GM19193 (cell line): Measurements from ENCODE around the gene SLCO4A1.

Experiments
- POLR2A ChIP-seq: IDR thresholded peaks from 4 replicates; pipeline ENCODE4 v1.6.1; 2011; ENCODE audit not compliant: insufficient read depth, insufficient read length; ENCODE audit errors: extremely low read depth

SLCO4A1 gene, protein sequence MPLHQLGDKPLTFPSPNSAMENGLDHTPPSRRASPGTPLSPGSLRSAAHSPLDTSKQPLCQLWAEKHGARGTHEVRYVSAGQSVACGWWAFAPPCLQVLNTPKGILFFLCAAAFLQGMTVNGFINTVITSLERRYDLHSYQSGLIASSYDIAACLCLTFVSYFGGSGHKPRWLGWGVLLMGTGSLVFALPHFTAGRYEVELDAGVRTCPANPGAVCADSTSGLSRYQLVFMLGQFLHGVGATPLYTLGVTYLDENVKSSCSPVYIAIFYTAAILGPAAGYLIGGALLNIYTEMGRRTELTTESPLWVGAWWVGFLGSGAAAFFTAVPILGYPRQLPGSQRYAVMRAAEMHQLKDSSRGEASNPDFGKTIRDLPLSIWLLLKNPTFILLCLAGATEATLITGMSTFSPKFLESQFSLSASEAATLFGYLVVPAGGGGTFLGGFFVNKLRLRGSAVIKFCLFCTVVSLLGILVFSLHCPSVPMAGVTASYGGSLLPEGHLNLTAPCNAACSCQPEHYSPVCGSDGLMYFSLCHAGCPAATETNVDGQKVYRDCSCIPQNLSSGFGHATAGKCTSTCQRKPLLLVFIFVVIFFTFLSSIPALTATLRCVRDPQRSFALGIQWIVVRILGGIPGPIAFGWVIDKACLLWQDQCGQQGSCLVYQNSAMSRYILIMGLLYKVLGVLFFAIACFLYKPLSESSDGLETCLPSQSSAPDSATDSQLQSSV

GRCh38 chr20:62642051-62642665, at the start of gene SLCO4A1:
Gene SLCO4A1, plus strand, starts transcription at chr20:62642503. Its CDS starts 13,952 bp downstream, at chr20:62656455.
- peak; percentile 87 for TF ChIP-seq POLR2A

DNA sequence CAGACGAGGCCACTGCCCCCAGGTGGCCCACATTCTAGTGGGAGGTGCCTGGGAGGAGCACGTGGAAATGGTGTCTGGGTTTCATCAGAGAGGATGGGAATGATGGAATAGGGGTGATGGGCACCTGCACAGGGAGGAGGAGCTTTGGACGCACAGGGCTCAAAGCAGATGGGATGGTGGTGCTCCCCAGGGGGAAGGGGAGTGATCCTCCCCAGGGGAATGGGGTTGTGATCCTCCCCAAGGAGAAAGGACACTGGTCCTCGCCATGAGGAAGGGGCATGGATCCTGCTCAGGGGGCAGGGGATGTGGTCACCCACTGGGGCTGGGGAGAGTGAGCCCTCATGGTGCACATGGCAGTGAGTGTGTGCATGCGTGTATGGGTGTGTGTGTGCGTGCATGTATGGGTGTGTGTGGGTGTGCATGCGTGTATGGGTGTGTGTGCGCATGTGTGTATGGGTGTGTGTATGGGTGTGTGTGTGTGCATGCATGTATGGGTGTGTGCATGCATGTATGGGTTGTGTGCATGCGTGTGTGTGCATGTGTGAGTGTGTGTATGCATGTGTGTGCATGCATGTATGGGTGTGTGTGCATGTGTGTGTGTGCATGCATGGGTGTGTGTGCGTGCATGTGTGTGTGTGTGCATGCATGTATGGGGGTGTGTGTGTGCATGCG, 49.7 kb upstream of the SLCO4A1 start:
- no peak for TF ChIP-seq POLR2A

DNA sequence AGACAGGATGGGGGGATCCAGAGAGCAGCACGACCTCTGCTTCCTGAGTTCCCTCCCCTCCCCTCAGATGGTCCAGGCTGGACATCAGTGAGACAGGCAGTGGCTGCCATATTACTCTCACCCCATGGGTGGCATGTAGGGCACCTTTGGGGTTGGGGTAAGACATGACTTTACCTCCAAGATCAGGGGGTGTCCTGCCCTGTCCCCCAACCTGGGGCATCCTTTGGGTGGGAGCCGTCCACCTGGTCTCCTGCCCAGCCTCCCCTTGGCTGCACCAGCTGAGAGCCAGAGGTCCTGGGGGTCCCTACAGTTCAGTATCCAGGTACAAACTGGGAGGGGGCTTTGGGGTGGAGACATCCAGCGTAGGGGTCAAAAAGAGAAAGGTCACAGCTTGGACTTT, 48.7 kb upstream of the SLCO4A1 start:
- no peak for TF ChIP-seq POLR2A

DNA sequence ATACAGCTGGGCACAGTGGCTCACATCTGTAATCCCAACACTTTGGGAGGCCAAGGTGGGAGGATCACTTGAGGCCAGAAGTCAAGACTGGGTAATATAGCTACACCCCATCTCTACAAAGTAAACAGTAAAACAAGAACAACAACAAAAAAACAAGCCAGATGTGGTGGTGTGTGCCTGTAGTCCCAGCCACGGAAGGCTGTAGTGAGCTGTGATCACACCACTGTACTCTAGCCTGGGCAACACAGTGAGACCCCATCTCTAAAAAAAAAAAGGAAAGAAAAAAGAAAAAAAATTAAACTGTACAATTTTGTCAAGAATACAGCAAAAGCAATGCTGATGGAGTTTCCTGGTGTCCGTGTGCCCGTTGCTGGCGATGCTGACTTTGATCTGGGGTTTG, 47.2 kb upstream of the SLCO4A1 start:
- TF ChIP-seq POLR2A: no peak

- TF ChIP-seq POLR2A: no peak
These were observed 46.8 kb upstream of the SLCO4A1 start for GRCh38 chr20:62595491-62595890.

DNA sequence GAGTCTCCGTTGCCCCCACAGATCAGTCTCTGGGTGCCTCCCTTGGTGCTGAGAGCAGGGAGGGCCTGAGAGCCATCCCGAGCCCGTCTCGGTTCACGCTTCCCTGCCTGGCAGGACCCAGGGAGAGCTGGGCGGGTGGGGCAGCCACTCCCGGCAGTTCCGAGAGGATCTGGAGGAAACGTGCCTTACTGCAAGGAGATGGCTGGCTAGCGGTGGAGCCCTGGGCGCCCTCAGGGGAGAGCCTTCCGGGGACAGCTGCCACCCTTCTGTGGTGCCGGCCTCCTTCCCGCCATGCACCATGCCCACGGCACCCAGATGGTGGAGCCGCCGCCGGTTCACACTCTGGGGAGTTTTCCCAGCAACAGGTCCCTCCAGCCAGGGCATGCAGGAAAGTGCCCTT, 45.8 kb upstream of the SLCO4A1 start:
- no peak for TF ChIP-seq POLR2A

- no peak for TF ChIP-seq POLR2A
These were observed 45.4 kb upstream of the SLCO4A1 start for GRCh38 chr20:62596921-62597320.

DNA sequence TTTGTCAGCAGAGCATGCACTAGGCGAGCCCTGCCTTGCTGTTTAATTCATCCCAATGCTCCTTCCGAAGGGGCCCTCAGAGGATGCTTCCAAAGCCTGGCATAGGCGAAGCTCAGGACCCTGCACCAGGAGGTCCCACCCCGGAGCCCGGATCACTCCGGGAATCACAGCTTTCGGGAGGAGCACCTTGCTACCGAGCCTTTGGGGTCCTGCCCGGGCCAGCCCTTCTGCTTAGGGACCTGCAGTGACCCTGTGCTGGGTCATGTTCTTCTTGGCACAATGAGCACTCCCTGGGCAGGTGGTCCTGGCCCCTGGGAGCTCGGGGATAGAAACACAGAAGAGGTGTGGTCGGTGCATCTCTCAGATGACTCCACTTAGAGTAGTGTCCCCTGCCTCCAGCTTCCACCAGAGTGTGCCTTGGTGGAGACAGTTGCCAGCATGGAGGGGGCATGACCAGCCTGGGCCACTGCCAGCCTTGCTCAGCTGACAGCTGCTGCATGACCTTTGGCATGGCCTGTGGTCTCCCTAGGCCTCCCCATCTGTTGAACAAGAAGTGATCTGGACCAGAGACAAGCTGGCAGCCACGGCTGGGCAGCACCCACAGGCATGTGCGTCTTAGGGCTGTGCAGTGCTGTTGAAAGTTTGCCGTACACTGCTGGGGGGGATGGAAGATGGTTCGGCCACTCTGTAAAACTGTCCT, 44.7 kb upstream of the SLCO4A1 start:
- no peak for TF ChIP-seq POLR2A

DNA sequence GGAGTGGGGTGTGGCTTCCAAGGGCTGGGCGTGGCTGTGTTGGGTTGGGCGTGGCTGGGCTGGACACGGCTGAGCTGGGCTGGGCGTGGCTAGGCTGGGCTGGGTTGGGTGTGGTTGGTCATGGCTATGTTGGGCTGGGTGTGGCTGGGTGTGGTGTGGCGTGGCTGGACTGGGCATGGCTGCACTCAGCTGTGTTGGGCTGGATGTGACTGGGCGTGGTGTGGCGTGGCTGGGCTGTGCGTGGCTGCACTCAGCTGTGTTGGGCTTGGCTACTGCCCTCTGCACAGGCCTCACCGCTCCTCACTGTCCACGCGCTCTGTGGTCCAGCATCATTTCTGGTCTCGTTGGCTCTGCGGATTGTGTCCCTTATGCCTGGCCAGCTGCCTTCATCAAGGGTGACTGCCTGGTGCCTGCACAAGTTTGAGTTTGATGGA, 43.5 kb upstream of the SLCO4A1 start:
- TF ChIP-seq POLR2A: no peak

GRCh38 chr20:62599216-62600110, 42.8 kb upstream of the SLCO4A1 start:
- TF ChIP-seq POLR2A: no peak

DNA sequence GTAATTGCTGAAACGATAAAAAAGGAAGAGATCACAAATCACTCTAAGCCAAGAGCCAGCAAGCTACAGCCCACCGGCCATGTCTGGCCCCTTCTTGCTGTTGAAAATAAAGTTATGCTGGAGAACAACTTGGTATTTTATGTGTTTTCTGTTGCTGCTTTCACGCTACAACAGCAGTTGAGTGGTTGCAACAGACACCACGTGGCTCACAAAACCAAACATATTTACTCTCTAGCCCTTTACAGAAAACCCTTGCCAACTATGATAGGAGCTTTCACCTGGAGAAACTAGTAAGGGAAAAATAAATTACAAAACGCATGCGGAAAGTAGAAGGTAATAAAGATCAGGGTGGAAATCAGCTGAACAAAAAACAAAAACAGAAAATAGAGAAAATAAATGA, 41.1 kb upstream of the SLCO4A1 start:
- no peak for TF ChIP-seq POLR2A

- TF ChIP-seq POLR2A: no peak
These were observed 40.6 kb upstream of the SLCO4A1 start for GRCh38 chr20:62601714-62602113.

DNA sequence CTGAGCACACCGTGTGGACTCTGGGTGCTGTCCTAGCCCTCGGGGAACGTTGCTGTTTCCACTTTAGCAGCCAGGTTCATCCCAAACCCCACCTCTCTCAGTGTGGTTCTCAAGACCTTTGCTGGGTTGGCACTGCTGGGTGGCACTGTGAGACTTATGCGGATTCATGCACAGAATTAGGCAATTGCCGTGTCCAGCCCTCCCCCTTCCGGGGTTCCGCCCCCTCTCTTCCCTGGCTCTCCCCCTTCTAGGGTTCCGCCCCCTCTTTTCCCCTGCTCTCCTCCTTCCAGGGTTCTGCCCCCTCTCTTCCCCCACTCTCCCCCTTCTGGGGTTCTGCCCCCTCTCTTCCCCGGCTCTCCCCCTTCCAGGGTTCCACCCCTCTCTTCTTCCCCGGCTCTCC, 39.8 kb upstream of the SLCO4A1 start:
- TF ChIP-seq POLR2A: no peak
